GM12801 (cell line): ENCODE results near the gene DENND5B.

ENCODE experiments used
- TF ChIP-seq, protein P1 (sequence below): IDR thresholded peaks from one replicate; pipeline ENCODE4 v1.5.1; 2011; ENCODE audit warnings: control low read depth; ENCODE audit not compliant: insufficient read length; ENCODE audit errors: extremely low read depth

DENND5B gene

DNA sequence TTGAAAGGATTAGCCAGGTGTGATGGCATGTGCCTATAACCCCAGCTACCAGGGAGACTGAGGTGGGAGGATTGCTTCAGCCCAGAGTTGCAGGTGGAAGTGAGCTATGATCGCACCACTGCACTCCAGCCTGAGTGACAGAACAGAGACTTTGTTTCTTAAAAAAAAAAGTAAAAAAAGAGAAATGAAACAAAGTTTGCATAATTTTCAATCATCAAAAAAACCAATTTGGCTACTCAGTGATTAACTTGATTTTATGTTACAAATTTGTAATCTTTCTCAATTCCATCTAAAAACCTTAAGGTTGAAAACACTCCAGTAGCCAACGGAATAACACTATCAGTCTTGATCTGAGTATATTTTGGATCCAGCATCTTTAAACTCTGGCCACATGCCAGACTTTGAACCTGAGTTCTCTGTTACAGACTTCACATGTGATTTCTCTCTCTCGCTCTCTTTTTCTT is 12.6 kb upstream of the DENND5B start:
- TF ChIP-seq, protein P1, sequence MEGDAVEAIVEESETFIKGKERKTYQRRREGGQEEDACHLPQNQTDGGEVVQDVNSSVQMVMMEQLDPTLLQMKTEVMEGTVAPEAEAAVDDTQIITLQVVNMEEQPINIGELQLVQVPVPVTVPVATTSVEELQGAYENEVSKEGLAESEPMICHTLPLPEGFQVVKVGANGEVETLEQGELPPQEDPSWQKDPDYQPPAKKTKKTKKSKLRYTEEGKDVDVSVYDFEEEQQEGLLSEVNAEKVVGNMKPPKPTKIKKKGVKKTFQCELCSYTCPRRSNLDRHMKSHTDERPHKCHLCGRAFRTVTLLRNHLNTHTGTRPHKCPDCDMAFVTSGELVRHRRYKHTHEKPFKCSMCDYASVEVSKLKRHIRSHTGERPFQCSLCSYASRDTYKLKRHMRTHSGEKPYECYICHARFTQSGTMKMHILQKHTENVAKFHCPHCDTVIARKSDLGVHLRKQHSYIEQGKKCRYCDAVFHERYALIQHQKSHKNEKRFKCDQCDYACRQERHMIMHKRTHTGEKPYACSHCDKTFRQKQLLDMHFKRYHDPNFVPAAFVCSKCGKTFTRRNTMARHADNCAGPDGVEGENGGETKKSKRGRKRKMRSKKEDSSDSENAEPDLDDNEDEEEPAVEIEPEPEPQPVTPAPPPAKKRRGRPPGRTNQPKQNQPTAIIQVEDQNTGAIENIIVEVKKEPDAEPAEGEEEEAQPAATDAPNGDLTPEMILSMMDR: no peak

GRCh38 chr12:31600750-31601149 is 9.8 kb upstream of the DENND5B start:
- TF ChIP-seq, protein P1: no peak

DNA sequence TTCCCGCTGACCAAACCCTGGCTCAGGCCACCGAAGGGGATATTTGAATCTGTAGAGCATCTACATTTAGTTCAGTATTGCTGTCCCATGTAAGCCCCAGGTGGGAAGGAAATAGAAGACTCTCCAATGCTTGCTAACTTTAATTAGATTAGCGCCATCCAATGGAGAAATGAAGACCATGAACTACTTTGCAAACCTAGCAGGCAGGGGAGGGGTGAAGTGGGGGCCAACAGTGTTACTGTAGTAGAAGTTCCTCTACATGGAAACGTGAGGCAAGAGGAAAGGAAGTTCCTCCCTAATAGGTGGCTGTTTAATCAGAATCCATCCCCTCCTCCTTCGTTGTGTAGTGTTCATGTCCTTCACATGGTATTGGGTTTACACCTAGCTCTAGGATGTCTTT is 9.3 kb upstream of the DENND5B start:
- TF ChIP-seq, protein P1: no peak

- TF ChIP-seq, protein P1: no peak
Observed at GRCh38 chr12:31599053-31599452, 8.1 kb upstream of the DENND5B start.

DNA sequence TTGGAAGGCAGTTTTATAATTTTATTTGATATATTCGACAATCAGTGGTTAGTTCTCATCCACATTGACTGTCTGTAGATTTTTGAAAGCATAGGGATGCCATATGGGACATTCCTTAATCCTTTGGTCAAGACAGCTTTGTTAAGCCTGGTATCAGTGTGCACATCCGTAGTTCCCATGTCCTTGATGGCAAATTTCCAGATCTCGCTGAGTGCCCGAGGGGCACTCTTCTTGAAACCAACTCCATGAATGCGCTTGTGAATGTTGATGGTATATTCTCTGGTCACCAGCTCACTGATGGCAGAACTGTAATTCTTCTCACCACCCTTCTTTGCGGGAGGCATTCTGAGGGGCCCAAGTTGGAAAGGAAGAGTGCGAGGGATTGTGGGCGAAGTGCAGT is 6.1 kb upstream of the DENND5B start:
- TF ChIP-seq, protein P1: no peak

DNA sequence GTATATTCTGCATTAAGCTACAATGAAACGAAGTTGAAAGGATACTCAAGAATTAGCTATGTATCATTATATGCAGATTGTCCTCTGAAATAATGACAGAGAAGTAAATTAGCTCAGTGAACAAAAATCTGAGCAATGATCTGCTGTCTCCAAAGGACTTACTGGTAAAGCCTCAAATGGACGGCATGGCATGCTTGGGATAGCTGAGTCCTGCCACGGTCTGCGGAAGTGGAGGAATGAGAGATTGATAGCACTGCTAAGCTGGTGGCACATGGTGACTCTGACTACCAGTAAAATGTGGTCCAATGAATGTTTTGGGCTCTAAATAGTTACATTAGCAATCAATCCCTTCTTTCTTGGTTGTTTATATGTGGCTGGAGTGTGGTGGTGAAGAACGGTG is 3.7 kb upstream of the DENND5B start:
- TF ChIP-seq, protein P1: no peak

DNA sequence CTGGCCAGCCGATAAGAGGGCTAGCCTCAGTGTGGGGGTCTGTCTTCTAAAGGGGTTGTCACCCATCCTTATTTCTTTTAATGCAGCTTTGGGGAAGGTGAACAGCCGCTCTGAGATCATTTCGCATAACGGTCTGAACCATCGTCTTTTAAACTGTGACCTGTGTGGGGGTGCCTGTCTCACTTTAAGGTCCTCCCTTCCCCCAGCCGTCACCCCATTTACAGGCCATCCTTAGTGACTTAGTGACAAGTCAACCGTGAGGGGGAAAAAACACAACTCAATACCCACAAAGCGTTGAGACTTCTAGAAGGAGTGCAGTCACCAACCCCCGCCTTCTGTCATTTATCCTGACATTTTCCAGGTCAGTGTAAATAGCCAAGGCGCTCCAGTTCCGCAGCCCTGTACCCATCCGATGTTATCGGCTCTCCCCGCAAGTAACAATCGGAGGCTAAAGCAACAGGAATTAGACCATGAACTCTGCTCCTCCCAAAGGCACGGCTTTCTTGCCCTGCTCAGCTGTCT is 505 bp upstream of the DENND5B start:
- TF ChIP-seq, protein P1: no peak
